ENCODE measurements around the gene ELK1.
"Not testable (repeated sequence)": the region's sequence is repeated elsewhere in the genome, so short reads cannot be mapped to it uniquely, and the experiment has no call there.

The ELK1 gene

GRCh38 chrX:47650164-47651042 lies at the start of gene ELK1:
Gene ELK1, minus strand, starts transcription at chrX:47650563. Its CDS starts 9,122 bp downstream, at chrX:47641441.
- DNase-seq = peak; percentile 94 to 95

- DNase-seq = no peak
Measured at GRCh38 chrX:47697181-47697580, 46.8 kb upstream of the ELK1 start.

GRCh38 chrX:47690175-47690574 lies 39.8 kb upstream of the ELK1 start:
- DNase-seq = no peak

- no peak for DNase-seq
Measured at GRCh38 chrX:47687263-47687662, 36.9 kb upstream of the ELK1 start.

- no peak for DNase-seq
Measured at GRCh38 chrX:47683829-47684205, 33.5 kb upstream of the ELK1 start.

- DNase-seq = no peak
Measured at GRCh38 chrX:47683184-47683828, 32.9 kb upstream of the ELK1 start.

GRCh38 chrX:47675959-47676859 lies 25.8 kb upstream of the ELK1 start:
- DNase-seq = not testable (repeated sequence)

GRCh38 chrX:47674776-47675175 lies 24.4 kb upstream of the ELK1 start:
- DNase-seq = no peak

GRCh38 chrX:47665797-47666196 lies 15.4 kb upstream of the ELK1 start:
- DNase-seq = not testable (repeated sequence)

GRCh38 chrX:47664737-47665136 lies 14.4 kb upstream of the ELK1 start:
- DNase-seq = no peak

GRCh38 chrX:47662144-47662657 lies 11.8 kb upstream of the ELK1 start:
- DNase-seq = no peak

GRCh38 chrX:47661539-47661938 lies 11.2 kb upstream of the ELK1 start:
- no peak for DNase-seq

- no peak for DNase-seq
Measured at GRCh38 chrX:47659421-47659726, 9.0 kb upstream of the ELK1 start.

- DNase-seq = peak; percentile 76 to 85
Measured at GRCh38 chrX:47658684-47659420, 8.5 kb upstream of the ELK1 start, which contains the start of gene UXT. Gene UXT, minus strand, starts transcription at chrX:47659180. Its CDS starts 253 bp downstream, at chrX:47658927.

- DNase-seq = no peak
Measured at GRCh38 chrX:47658301-47658683, 7.9 kb upstream of the ELK1 start.

- no peak for DNase-seq
Measured at GRCh38 chrX:47651043-47651905, 911 bp upstream of the ELK1 start.

- no peak for DNase-seq
Measured at GRCh38 chrX:47649781-47650163, 591 bp downstream of the ELK1 start.

GRCh38 chrX:47649271-47649670 lies 1.1 kb downstream of the ELK1 start:
- DNase-seq = no peak

- DNase-seq = no peak
Measured at GRCh38 chrX:47648376-47648775, 2.0 kb downstream of the ELK1 start.

GRCh38 chrX:47646636-47647035 lies 3.7 kb downstream of the ELK1 start:
- DNase-seq = no peak

- DNase-seq = no peak
Measured at GRCh38 chrX:47645530-47645929, 4.8 kb downstream of the ELK1 start.

Measured in hippocampal formation (tissue), 2 donors.